ENCODE data around the gene HDAC2.
"Not testable (repeated sequence)": the region's sequence is repeated elsewhere in the genome, so short reads cannot be mapped to it uniquely, and the experiment has no call there.

HDAC2 gene

DNA sequence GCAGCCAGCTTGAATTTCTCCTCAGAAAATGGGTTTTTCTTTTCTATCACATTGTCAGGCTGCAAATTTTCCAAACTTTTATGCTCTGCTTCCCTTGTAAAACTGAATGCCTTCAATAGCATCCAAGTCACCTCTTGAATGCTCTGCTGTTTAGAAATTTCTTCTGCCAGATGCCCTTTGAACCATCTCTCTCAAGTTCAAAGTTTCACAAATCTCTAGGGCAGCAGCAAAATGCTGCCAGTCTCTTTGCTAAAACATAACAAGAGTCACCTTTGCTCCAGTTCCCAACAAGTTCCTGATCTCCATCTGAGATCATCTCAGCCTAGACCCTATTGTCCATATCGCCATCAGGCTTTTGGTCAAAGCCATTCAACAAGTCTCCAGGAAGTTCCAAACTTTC is 60.7 kb downstream of the HDAC2 start:
- not testable (repeated sequence) for DNase-seq

- DNase-seq, result peak in 1 of 58 donors; percentile 41
Measured at GRCh38 chr6:113909224-113909856, 61.6 kb downstream of the HDAC2 start.

- no peak for DNase-seq
Measured at GRCh38 chr6:113908801-113909200, 62.1 kb downstream of the HDAC2 start.

GRCh38 chr6:113907102-113907815 is 63.7 kb downstream of the HDAC2 start:
- no peak for DNase-seq

DNA sequence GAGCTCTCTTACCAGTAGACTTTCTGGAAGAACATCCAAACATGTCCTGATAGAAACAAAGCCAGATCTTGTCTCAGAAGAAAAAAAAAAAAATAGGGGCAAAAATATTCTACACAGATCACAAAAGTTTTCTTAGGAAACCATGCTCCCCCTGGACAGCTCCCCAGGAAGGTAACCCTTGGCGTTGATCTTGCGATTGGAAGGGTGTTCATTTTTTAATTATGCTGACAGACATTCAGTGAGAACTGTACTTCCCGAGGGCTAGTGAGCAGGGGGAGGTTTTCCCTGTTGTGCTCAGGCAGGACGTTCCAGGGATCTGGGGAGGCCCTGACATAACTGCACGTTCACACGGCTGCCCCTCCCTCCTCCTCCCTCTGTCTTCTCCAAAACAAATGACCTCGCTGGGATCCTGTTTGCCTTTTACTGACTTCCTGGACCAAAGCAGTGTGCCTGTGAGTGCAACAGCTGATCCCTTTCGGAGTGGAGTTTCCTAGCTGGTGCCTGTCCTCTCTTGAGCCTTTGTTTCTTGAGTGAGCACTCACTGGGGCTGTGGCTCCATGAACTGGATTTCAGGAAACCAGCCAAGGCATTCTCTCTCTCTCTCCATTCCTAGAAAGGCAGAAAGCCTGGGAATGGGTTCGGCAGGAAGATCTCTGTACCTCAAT is 67.2 kb downstream of the HDAC2 start:
- DNase-seq, result no peak

DNA sequence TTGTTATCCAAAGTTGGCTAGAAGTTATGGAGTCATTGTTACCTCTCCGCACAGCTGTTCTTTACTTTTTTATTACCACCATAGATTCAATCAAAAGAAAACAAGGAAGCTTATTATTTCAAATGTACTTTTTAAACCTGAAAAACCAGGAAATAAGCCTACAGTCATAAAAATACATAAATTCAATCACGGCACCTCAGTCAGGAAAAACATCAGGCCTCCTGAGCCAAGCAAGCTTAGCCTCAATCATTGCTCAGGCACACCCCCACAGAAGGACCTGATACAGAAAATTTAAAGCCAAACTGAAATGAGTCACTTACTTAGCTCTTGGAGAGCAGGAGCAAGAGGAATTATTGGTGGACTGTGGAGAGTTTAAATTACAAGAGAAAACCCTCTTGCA is 69.5 kb downstream of the HDAC2 start:
- no peak for DNase-seq

DNA sequence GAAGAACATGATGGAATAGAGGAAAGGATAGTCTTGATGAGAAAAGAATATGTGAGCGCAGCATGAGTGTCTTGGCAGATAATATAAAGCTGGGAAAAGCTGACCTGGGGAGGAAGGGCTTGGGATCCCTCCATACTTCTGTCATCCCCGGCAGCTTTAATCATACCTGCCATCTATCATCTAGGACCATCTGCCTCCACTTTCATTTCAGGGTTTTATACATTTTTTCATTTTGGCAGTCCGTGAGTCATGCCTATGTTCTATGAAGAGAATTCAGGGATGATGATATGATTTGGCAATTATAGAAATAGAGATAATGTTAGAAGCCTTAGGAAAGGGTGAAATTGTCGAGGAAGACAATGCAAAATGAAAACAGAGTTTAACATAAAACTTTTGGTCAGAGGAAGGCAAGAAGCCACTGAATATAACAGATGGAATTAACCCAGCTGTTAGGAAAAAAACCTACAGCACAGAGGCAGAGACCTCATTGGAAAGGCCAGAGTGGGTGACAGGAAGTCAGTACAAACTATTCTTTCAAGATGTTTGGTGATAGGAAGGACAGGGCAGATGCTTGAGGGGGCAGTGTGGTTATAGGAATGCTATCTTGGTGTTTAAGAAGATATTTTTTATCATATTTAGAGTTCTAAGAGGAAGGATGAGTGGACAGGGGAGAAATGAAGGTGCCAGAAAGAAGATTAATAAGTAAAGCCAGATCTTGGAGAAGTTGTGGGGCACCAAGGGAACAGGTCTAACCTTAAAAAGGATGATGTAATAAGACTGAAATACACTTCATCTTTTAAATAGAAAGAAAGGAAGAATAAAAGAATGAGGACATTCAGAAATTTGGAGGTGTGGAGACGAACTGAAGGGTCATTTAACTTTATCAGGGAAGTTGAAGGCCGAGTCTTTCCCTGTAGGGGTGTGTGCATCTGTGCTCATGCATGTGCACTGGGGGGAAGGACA is 76.0 kb downstream of the HDAC2 start:
- DNase-seq, result no peak

- DNase-seq, result no peak
Measured at GRCh38 chr6:113893866-113894265, 77.1 kb downstream of the HDAC2 start.

- DNase-seq, result no peak
Measured at GRCh38 chr6:113893451-113893850, 77.5 kb downstream of the HDAC2 start.

DNA sequence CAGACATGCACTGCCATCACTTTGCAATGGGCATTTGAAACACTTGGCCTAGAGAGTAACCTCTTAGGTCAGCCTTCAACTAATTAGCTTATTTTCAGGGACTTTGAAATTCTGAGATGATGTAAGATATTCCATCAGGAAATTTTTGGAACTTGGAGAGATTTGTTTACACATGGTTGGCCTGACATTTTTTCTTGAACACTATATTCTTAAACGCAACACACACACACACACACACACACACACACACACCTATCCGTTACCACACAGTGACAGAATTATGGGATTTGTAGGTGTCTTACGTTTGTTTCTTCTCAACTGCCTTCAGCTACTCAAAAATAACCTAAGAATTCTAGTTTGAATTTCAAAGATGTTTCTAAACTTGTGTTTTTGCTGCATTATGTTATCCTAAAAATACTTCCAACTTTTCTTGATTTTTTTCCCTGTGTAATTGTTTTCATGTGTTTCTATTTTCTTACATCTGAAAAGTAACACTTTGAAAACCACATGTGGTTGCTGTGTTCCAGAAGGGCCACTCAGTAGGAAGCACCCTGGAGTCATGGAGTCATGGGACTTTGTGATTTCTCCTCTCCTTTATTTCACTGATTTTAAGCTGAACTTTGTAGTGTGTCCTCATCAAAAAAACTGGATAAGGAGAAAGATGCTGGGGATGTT is 81.9 kb downstream of the HDAC2 start:
- DNase-seq, result no peak

DNA sequence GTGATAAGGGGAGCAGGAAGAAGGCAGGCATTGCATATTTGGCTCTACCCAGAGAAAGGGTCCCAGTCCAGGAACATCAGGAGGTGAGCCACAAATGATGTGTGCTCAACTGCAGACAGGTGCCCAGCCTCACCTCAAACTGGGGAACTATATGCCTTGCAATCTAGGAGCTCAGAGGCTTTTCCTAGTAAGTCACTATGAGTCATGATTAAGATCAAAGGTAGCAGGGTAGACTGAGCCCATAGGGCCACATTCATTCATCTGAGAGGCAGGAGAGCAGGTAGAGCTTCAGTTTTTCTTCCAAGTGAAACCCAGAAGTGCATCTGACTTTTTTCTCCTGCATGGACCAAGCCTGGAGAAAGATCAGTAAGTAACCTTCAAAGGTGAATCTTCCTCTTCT is 82.5 kb downstream of the HDAC2 start:
- no peak for DNase-seq

GRCh38 chr6:113886512-113886911 is 84.4 kb downstream of the HDAC2 start:
- DNase-seq, result no peak

GRCh38 chr6:113884011-113884410 is 86.9 kb downstream of the HDAC2 start:
- DNase-seq, result no peak

All from anterior cingulate cortex (tissue), 58 donors.